ENCODE results near the gene PPIA.

DNA sequence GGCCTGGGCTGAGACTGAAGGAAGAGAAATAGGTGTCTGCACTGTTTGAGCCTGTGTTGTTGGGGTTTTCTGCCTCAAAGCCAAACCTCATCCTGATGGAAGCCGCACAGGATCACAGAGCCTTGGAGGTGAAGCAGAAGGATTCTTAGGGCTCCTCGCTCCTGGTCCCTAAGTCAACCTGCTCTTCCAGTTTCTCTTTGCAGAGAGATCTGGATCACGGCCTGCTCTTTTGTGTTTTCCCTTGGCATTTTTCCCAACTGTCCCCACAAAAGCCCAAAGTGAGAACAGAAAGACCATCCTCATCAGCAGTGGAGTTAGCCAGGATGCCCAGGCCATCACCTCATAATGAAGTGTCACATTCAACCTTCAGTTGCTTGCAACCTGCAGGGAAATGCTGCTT, 20.3 kb upstream of the PPIA start:
- TF ChIP-seq, protein P1, sequence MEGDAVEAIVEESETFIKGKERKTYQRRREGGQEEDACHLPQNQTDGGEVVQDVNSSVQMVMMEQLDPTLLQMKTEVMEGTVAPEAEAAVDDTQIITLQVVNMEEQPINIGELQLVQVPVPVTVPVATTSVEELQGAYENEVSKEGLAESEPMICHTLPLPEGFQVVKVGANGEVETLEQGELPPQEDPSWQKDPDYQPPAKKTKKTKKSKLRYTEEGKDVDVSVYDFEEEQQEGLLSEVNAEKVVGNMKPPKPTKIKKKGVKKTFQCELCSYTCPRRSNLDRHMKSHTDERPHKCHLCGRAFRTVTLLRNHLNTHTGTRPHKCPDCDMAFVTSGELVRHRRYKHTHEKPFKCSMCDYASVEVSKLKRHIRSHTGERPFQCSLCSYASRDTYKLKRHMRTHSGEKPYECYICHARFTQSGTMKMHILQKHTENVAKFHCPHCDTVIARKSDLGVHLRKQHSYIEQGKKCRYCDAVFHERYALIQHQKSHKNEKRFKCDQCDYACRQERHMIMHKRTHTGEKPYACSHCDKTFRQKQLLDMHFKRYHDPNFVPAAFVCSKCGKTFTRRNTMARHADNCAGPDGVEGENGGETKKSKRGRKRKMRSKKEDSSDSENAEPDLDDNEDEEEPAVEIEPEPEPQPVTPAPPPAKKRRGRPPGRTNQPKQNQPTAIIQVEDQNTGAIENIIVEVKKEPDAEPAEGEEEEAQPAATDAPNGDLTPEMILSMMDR (IDR thresholded peaks at IDR 0.05; ENCODE audit: insufficient read depth, low read length): no peak
- TF ChIP-seq GABPA (IDR thresholded peaks at IDR 0.05; ENCODE audit: low read depth): no peak
- no peak for TF ChIP-seq POLR2AphosphoS5 (IDR thresholded peaks at IDR 0.05; ENCODE audit: low read depth)
- TF ChIP-seq, protein P2, sequence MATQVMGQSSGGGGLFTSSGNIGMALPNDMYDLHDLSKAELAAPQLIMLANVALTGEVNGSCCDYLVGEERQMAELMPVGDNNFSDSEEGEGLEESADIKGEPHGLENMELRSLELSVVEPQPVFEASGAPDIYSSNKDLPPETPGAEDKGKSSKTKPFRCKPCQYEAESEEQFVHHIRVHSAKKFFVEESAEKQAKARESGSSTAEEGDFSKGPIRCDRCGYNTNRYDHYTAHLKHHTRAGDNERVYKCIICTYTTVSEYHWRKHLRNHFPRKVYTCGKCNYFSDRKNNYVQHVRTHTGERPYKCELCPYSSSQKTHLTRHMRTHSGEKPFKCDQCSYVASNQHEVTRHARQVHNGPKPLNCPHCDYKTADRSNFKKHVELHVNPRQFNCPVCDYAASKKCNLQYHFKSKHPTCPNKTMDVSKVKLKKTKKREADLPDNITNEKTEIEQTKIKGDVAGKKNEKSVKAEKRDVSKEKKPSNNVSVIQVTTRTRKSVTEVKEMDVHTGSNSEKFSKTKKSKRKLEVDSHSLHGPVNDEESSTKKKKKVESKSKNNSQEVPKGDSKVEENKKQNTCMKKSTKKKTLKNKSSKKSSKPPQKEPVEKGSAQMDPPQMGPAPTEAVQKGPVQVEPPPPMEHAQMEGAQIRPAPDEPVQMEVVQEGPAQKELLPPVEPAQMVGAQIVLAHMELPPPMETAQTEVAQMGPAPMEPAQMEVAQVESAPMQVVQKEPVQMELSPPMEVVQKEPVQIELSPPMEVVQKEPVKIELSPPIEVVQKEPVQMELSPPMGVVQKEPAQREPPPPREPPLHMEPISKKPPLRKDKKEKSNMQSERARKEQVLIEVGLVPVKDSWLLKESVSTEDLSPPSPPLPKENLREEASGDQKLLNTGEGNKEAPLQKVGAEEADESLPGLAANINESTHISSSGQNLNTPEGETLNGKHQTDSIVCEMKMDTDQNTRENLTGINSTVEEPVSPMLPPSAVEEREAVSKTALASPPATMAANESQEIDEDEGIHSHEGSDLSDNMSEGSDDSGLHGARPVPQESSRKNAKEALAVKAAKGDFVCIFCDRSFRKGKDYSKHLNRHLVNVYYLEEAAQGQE (IDR thresholded peaks at IDR 0.05; ENCODE audit: insufficient replicate concordance, low read depth): no peak

Measured in HL-60 (cell line).